Endometrium (tissue), 2 donors: ENCODE results near the gene SMIM45.
"Not testable (repeated sequence)": the region's sequence is repeated elsewhere in the genome, so short reads cannot be mapped to it uniquely, and the experiment has no call there.

ENCODE experiments used
- FAIRE-seq: peaks from 2 replicates; lab custom pipeline; 2012; peaks lifted over from hg19 to GRCh38; lab: Jason Lieb, UNC
- donor health status: control.
- donor health status: control.

The SMIM45 gene

GRCh38 chr22:41935015-41935351 lies 17.0 kb upstream of the SMIM45 start:
- FAIRE-seq = no peak

GRCh38 chr22:41935509-41935908 lies 16.4 kb upstream of the SMIM45 start:
- FAIRE-seq = no peak

DNA sequence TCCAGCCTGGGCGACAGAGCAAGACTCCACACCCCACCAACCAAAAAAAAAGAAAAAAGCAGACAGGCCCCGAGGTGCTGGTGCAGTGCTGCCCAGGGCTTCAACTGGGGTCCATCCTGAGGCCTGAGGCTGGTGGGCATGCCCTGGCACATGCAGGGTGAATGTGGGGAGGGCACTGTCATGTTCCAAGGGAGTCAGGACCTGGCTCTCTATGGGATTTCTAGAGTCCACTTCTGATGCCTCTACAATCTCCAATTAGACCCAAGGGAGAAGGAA lies 15.1 kb upstream of the SMIM45 start:
- no peak for FAIRE-seq

GRCh38 chr22:41939981-41940831 lies 11.7 kb upstream of the SMIM45 start:
- FAIRE-seq = no peak

- FAIRE-seq = peak; percentile 54
These were observed 10.9 kb upstream of the SMIM45 start for GRCh38 chr22:41940832-41941765.

GRCh38 chr22:41943661-41944209 lies 8.2 kb upstream of the SMIM45 start:
- no peak for FAIRE-seq

DNA sequence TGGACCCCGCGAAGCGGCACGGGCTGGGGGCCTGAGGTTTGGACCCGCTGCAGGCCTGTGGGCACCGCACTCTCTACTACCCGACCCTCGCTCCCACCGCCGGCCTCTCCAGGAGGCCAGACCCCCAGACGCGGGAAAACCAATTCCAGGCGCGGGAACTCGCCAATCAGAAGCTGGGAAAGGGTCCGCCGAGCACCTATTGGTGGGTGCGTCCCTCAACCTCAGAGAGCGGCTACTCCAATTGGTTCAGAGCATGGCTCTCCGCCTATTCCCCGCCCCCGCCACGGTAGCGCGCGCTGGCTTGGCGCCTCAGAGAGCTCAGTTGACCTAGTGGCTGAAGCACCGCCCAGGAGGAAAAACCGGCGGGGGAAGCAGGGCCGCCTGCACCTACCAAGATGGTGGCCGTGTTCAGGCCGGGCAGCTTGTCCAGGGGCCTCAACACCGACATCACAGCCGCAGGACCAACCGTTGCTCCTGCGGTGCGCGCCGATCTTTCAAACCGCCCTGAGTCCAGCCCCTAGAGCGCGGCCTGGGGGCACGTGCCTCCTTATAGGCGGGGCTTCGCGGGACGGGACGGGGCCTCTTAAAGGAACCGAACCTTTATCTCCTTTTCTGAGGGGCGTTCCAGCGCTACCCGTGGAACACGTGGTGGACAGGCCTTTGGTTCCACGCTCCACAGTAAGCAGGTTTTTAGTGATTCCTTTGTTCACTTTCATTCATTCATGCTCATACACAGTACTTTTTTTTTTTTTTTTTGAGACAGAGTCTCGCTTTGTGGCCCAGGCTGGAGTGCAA lies 5.1 kb upstream of the SMIM45 start, which contains the start of gene CENPM:
TSS of gene CENPM (minus strand) at position 524 of the 795 bp plus-strand sequence. CDS start at position 448, 76 bp downstream.
- FAIRE-seq = peak; percentile 83

DNA sequence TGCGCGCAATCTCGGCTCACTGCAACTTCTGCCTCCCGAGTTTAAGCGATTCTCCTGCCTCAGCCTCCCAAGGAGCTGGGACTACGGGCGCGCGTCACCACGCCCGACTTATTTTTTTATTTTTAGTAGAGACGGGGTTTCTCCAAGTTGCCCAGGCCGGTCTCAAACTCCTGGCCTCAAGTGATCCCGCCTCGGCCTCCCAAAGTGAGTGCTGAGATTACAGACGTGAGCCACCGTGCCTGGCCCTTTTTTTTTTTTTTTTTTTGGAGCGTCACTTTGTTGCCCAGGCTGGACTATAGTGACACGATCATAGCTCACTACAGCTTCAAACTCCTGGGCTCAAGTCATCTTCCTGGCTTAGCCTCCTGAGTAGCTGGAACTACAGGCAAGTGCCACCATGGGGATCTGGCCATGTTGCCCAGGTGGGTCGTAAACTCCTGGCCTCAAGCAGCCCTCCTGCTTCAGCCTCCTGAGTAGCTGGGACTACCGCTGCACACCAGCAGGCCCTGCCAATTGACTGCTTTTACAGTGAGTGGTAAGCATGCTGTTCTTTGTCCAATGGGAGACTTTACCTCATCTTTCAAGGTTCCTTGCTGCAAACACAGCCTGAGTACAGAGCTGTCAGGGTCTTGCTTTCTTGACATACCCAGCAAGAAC lies 4.4 kb upstream of the SMIM45 start:
- FAIRE-seq = no peak

GRCh38 chr22:41948142-41948541 lies 3.8 kb upstream of the SMIM45 start:
- FAIRE-seq = no peak

DNA sequence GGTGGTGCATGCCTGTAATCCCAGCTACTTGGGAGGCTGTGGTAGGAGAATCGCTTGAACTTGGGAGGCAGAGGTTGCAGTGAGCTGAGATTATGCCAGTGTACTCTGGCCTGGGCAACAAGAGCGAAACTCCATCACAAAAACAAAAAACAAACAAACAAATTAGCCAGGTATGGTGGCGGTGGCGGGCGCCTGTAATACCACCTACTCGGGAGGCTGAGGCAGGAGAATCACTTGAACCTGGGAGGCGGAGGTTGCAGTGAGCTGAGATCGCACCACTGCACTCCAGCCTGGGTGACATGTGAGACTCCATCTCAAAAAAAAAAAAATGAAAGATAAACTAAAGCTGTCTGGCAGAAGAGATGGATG lies 3.0 kb upstream of the SMIM45 start:
- not testable (repeated sequence) for FAIRE-seq

- FAIRE-seq = no peak
These were observed 2.5 kb upstream of the SMIM45 start for GRCh38 chr22:41949297-41949965.

- no peak for FAIRE-seq
These were observed 763 bp downstream of the SMIM45 start for GRCh38 chr22:41952713-41953112.

- FAIRE-seq = no peak
These were observed 6.1 kb downstream of the SMIM45 start for GRCh38 chr22:41957941-41958556.

DNA sequence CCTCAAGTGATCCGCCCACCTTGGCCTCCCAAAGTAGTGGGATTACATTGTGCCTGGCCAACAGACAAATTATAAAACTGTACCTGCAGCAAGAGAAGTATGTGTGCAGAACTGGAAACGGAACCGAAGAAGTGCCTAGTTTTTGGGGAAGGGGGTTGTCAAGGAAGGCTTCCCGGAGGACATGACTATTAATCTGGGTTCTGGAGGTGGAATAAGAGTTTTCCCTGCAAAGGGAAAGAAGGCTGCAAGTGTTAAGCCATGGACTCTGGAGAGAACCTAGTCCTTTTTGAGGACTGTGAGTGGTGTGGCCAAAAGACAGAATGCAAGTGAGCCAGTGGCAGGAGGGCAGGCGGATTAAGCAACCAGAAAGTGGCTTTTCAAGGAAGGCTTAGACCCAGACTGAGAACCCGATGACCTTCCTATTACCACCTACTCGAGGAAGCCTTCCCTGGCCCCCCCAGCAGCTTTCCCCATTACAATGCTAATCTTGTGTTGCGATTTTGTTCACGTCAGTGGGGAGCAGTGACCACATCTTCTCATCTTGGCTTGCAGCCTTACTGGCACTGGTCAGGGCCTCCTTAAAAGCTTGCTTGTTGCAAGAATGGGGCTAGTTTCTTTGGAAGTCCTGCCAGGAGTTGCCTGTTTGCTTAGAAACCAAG lies 11.6 kb downstream of the SMIM45 start:
- no peak for FAIRE-seq

DNA sequence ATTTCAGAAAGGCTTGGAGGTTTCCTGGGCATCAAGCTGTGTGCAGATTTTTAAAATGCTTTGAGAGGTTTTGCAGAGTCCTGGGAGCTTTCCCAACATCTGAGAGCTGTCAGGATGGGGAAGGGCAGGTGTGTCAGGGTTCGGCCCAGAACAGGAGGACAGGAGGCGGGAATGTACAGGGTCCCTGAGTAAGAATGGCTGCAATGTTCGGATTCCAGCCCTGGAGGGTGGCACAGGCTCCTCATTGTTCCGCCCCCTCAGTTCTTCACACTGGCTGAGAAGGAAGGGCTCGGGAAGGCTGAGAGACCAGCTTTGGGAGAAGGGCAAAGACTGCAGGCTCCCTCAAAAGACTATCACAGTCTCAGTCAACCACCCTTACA lies 12.2 kb downstream of the SMIM45 start:
- no peak for FAIRE-seq

DNA sequence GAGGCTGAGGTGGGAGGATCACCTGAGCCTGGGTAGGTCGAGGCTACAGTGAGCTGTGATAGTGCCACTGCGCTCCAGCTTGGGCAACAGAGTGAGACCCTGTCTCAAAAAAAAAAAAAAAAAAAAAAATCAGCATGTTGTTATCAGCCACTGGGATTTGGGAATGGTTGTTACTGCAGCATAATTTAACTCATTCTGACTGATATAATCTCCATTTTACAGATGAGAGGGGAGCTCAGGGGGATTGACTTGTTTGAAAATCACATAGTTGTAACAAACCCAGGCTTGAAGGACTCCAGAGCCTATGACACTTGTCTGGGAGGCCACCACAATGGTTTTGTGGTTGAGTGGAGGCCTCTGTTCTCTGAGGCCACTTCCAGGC lies 14.3 kb downstream of the SMIM45 start:
- no peak for FAIRE-seq

GRCh38 chr22:41966607-41967240 lies 14.8 kb downstream of the SMIM45 start:
- FAIRE-seq = no peak

- no peak for FAIRE-seq
These were observed 16.7 kb downstream of the SMIM45 start for GRCh38 chr22:41968601-41969000.

DNA sequence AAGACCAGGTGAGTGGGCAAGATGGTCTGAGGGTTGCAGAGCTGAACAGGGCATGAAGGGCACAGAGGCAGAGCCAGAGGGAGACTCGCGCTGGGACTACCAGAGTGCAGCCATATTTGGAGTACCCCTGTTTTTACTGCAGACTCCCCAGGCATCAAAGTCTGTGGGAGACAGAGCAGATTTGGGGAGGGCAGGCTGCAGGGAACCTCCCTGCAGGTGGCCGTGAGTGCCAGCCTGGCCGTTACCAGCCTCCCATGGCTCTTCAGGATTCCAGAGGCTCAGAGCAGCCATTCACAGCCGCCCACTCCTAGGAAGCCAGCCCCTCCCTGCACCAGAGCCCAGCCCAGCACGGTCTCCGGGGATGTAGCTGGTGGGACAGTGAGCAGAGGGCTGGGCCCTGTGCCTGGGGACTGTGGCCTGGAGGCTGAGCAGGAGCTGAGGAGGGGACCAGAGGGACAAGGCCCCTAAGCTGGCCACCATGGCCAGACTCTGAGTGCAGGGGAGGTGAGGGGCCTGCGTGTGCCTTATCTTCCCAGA lies 17.2 kb downstream of the SMIM45 start, which contains the start of gene SEPTIN3:
TSS of gene SEPTIN3 (plus strand) at position 334 of the 537 bp plus-strand sequence. CDS start 2,050 bp downstream, outside the sequence.
- no peak for FAIRE-seq
